Endothelial cell of umbilical vein (primary cell): ENCODE data around the gene GRM5. TPM values are rescaled to one million over a fixed set of nuclear protein-coding genes. Genes with fewer than 3 reads are reported as not detected.
A peak's percentile ranks its signal among the peaks of the same experiment; 100 is the strongest.

Source experiments
- BruUV-seq: library from RNA; stranded (reverse); fragments of 400-500 nt; replicated peaks from 2 replicates; lab custom pipeline; 2021; lab: Mats Ljungman, UMichigan
- CTCF ChIA-PET: fragments of 300-600, 350-600 bp; sonication (Branson Sonifier 250); formaldehyde crosslinking; loops from one replicate; lab custom pipeline; 2021; ENCODE audit warnings: antibody characterized with exemption, inconsistent platforms; lab: Charles Lee
- POLR2A ChIA-PET: fragments of 300-600, 350-600 bp; sonication (Branson Sonifier 250); formaldehyde crosslinking; loops from one replicate; lab custom pipeline; 2021; ENCODE audit warnings: antibody characterized with exemption, inconsistent platforms; lab: Charles Lee
- DNase-seq: peaks from one replicate; pipeline ENCODE4 v3.0.0-alpha.2; 2011; ENCODE audit warnings: low read depth, low spot score
- FAIRE-seq: peaks from 2 replicates; lab custom pipeline; 2011; peaks lifted over from hg19 to GRCh38; lab: Jason Lieb, UNC
- H2AFZ ChIP-seq: 2 replicates; pipeline ENCODE4 v1.6.0; 2012; ENCODE audit warnings: low read depth, low read length, control low read depth, inconsistent platforms
- H3K27ac ChIP-seq: 2 replicates; pipeline ENCODE4 v1.5.1; 2011; ENCODE audit warnings: low read depth, mild to moderate bottlenecking, control low read depth, low read length, moderate library complexity; ENCODE audit not compliant: insufficient read depth
- H3K27me3 ChIP-seq, 2 experiments: 2 replicates each; pipeline versions ENCODE4 v1.6.0 to v1.6.1; 2011; ENCODE audit warnings: low read length in 2 of 2, mixed read lengths in 1 of 2; ENCODE audit not compliant: control insufficient read depth in 2 of 2, insufficient read depth in 2 of 2
- H3K36me3 ChIP-seq, 2 experiments: 2 replicates in 1 of 2; 3 replicates in 1 of 2; pipeline ENCODE4 v1.5.1; 2011; ENCODE audit warnings: low read length in 2 of 2, mild to moderate bottlenecking in 1 of 2, moderate library complexity in 1 of 2; ENCODE audit not compliant: control insufficient read depth in 2 of 2, insufficient read depth in 2 of 2; ENCODE audit errors: extremely low read depth in 1 of 2
- H3K4me1 ChIP-seq: 3 replicates; pipeline ENCODE4 v1.5.1; 2011; ENCODE audit warnings: mild to moderate bottlenecking, low read length; ENCODE audit not compliant: control insufficient read depth, insufficient read depth; ENCODE audit errors: extremely low read depth
- H3K4me2 ChIP-seq: 2 replicates; pipeline ENCODE4 v1.6.1; 2011; ENCODE audit warnings: low read length, control low read depth, mixed read lengths; ENCODE audit not compliant: insufficient read depth
- H3K4me3 ChIP-seq, 3 experiments: fragments of 200-600 bp in 1 of 3; sonication (generic), shearing (Covaris generic) in 1 of 3; replicated peaks in 1 of 3; 2 replicates each; pipeline ENCODE4 v1.5.1; 2011 to 2016; ENCODE audit warnings: control low read depth in 3 of 3, low read length in 3 of 3, mild to moderate bottlenecking in 2 of 3, inconsistent platforms in 1 of 3, low read depth in 1 of 3, moderate library complexity in 1 of 3; ENCODE audit not compliant: insufficient read depth in 1 of 3
- H3K79me2 ChIP-seq: 2 replicates; pipeline ENCODE4 v1.6.0; 2012; ENCODE audit warnings: low read length, inconsistent platforms; ENCODE audit not compliant: control insufficient read depth, insufficient read depth
- H3K9ac ChIP-seq: replicated peaks from 2 replicates; pipeline ENCODE3; 2011; ENCODE audit warnings: low read length, control low read depth; ENCODE audit not compliant: insufficient read depth; ENCODE audit errors: extremely low read depth
- H3K9me1 ChIP-seq: replicated peaks from 3 replicates; pipeline ENCODE4 v1.6.0; 2011; ENCODE audit warnings: mild to moderate bottlenecking, low read length; ENCODE audit not compliant: control insufficient read depth, insufficient read depth; ENCODE audit errors: extremely low read depth
- H3K9me3 ChIP-seq: replicated peaks from 2 replicates; pipeline ENCODE4 v1.5.1; 2012; ENCODE audit warnings: low read length, inconsistent platforms; ENCODE audit not compliant: control insufficient read depth, insufficient read depth
- H4K20me1 ChIP-seq: replicated peaks from 2 replicates; pipeline ENCODE3; 2011; ENCODE audit warnings: mild to moderate bottlenecking, low read length; ENCODE audit not compliant: control insufficient read depth, insufficient read depth; ENCODE audit errors: extremely low read depth
- EZH2 ChIP-seq: IDR thresholded peaks from 2 replicates; pipeline ENCODE4 v1.6.1; 2012; ENCODE audit warnings: borderline replicate concordance, low read depth, mild to moderate bottlenecking, moderate library complexity, low read length, inconsistent platforms; ENCODE audit not compliant: severe bottlenecking
- FOS ChIP-seq: IDR thresholded peaks from 2 replicates; pipeline ENCODE4 v1.6.1; 2011; ENCODE audit warnings: mild to moderate bottlenecking, low read length, moderate library complexity, borderline replicate concordance; ENCODE audit not compliant: insufficient read depth
- GATA2 ChIP-seq: IDR thresholded peaks from 2 replicates; pipeline ENCODE4 v1.7.0; 2011; ENCODE audit warnings: low read depth, mild to moderate bottlenecking, moderate library complexity, mixed read lengths, low read length; ENCODE audit not compliant: insufficient read length, insufficient read depth
- JUN ChIP-seq: IDR thresholded peaks from 2 replicates; pipeline ENCODE4 v1.6.1; 2011; ENCODE audit warnings: borderline replicate concordance, low read depth; ENCODE audit not compliant: insufficient read length, insufficient read depth
- MYC ChIP-seq: IDR thresholded peaks from one replicate; pipeline ENCODE4 v1.6.1; 2011; ENCODE audit warnings: mild to moderate bottlenecking, low read depth, low read length
- POLR2A ChIP-seq: IDR thresholded peaks from 2 replicates; pipeline ENCODE4 v1.6.1; 2012; ENCODE audit warnings: low read depth, mild to moderate bottlenecking, control low read depth, low read length
- POLR2AphosphoS5 ChIP-seq: IDR thresholded peaks from 2 replicates; pipeline ENCODE4 v1.6.1; 2012; ENCODE audit warnings: low read depth, mild to moderate bottlenecking, control low read depth, low read length, moderate library complexity; ENCODE audit not compliant: insufficient read depth
- dilution Hi-C: fragments of 300-500 bp; cut with MboI; formaldehyde crosslinking; loops from one replicate; pipeline ENCODE4 v1.15.0; 2019; ENCODE audit warnings: low sequenced_read_pairs; ENCODE audit not compliant: extremely low pct_ligation_motif_present
- intact Hi-C: fragments of 100-400 bp; cut with micrococcal nuclease; formaldehyde crosslinking; loops from one replicate; pipeline ENCODE4 v1.10.0; 2022
- polyA plus RNA-seq, 4 experiments: library from polyadenylated mRNA; depleted of rRNA in 3 of 4; stranded (reverse) in 3 of 4; unstranded in 1 of 4; fragments of >200 nt; gene quantifications; 2 replicates each; pipeline versions ENCODE4 v1.2.1 to v1.2.3, GENCODE V29; 2011 to 2012; ENCODE audit warnings: missing spikeins in 1 of 4
- total RNA-seq: library from RNA; stranded (reverse); gene quantifications from 2 replicates; pipeline ENCODE4 v1.2.3, GENCODE V29; 2021
- TF ChIP-seq, protein P1 (sequence below), 2 donors: IDR thresholded peaks; 1 replicate in 1 of 2; 2 replicates in 1 of 2; pipeline ENCODE4 v1.5.1; 2011; ENCODE audit warnings: low read length in 2 of 2, mild to moderate bottlenecking in 2 of 2, moderate library complexity in 2 of 2, control low read depth in 1 of 2, inconsistent platforms in 1 of 2, low read depth in 1 of 2; ENCODE audit not compliant: insufficient read depth in 1 of 2; ENCODE audit errors: extremely low read depth in 1 of 2
- TF ChIP-seq, protein P2 (sequence below): IDR thresholded peaks from 2 replicates; pipeline ENCODE4 v1.6.1; 2011; ENCODE audit not compliant: insufficient read depth, insufficient read length

GRM5 gene
- total and polyA plus RNA-seq, 2 donors (not counting 3 experiments of a cell fraction or from before 2014, with no cell fraction given), result 0.10 to 0.11 TPM

DNA sequence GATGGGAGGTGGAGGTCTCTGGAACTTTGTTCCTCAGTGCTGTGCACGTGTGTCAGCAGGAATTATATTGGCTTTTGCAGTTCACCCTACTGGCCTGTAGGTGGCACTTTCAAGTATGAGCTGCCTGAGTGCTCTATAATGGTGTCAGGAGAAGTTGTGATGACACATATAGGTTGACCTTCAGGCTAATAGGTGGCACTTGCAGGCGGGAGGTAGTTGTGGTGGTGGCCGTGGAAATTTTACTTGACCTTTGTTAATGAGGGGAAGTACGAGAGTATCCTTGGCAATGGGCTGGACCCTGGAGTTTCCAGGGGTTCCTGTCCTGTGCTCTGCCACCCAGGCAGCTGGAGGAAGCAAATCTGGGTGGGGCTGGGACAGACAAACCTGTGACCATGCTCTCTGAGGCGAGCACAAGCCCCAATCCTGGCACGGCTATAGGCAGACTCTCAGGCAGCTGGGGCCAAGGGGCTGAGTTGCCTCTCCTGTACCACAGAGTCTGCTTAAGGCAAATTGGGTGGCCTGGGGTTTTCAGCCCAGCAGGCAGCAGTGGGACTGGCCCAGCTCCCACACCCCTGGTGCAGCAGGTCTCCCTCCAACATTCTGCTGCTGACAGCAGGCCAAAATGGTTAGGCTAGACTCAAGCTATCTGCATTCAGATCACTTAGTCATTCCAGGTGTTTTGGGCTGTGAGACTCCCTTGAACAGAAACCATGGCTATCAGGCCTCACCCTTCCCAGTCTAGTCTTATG lies 580.7 kb downstream of the GRM5 start:
- peak; percentile 80 for FAIRE-seq
- no peak for TF ChIP-seq GATA2
- TF ChIP-seq MYC, result no peak
- TF ChIP-seq, protein P1, sequence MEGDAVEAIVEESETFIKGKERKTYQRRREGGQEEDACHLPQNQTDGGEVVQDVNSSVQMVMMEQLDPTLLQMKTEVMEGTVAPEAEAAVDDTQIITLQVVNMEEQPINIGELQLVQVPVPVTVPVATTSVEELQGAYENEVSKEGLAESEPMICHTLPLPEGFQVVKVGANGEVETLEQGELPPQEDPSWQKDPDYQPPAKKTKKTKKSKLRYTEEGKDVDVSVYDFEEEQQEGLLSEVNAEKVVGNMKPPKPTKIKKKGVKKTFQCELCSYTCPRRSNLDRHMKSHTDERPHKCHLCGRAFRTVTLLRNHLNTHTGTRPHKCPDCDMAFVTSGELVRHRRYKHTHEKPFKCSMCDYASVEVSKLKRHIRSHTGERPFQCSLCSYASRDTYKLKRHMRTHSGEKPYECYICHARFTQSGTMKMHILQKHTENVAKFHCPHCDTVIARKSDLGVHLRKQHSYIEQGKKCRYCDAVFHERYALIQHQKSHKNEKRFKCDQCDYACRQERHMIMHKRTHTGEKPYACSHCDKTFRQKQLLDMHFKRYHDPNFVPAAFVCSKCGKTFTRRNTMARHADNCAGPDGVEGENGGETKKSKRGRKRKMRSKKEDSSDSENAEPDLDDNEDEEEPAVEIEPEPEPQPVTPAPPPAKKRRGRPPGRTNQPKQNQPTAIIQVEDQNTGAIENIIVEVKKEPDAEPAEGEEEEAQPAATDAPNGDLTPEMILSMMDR (IDR thresholded peaks at IDR 0.05; ENCODE audit: extremely low read depth in 1 of 2, insufficient read depth in 1 of 2, low read depth in 1 of 2, low read length in 2 of 2), result peak; percentile 64 to 73
- no peak for TF ChIP-seq POLR2A
- H2AFZ ChIP-seq, result peak overlapping the region; percentile 39
- H3K9me3 ChIP-seq, result no peaks in the 10 kb centered on the region
- dilution Hi-C loops, result no loop called here
- H3K9me1 ChIP-seq, result no peaks in the 10 kb centered on the region
- no peaks in the 10 kb centered on the region for H3K27me3 ChIP-seq
- no peak overlapping the region for H3K4me3 ChIP-seq
- H4K20me1 ChIP-seq, result no peaks in the 10 kb centered on the region
- no peaks in the 10 kb centered on the region for H3K79me2 ChIP-seq
- H3K36me3 ChIP-seq, result no peaks in the 10 kb centered on the region
- no peak overlapping the region for H3K9ac ChIP-seq
- BruUV-seq, result no TSS peak
- POLR2A ChIA-PET, result no interaction called here
- CTCF ChIA-PET, result interaction anchor here (0.5 to 3.1 kb wide), 42 partner anchors 10 to 469 kb away, joined by 3 to 52 read pairs (median 4); partner anchors contain the start of gene CTSC
- intact Hi-C loops, result loop anchor here (1.0 kb wide), 1 partner anchor 59 kb away; no protein-coding TSS in a partner anchor
- H3K4me1 ChIP-seq, result no peaks in the 10 kb centered on the region
- no peak overlapping the region for H3K4me2 ChIP-seq
- no peak overlapping the region for H3K27ac ChIP-seq
- peak; percentile 37 for DNase-seq

DNA sequence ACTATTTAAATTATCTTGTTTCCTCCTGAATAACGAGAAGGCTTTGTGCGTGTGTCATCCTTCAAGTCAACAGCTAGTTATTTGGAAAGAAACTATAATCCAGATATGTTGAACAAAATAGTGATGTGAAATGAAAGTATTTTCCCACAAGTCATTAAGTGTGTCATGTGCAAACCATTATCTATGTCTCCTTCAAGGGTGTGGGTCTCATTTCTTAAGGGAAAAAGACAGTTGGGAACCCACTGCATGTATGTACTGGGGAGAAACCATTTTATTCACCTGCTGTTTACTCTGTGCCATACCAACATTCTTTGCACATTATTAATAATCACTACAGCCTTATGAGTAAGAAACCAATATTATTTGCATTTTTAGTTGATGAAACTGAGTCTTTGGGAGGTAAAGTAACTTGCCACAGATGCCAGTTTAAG lies 582.9 kb downstream of the GRM5 start:
- Histone ChIP-seq H3K79me2 (no peaks in the 10 kb centered on the region), H3K4me2 (no peak overlapping the region), H3K4me1 (no peaks in the 10 kb centered on the region), H3K36me3 (no peaks in the 10 kb centered on the region), H3K9me3 (no peaks in the 10 kb centered on the region), H3K9me1 (no peaks in the 10 kb centered on the region), H2AFZ (no peak overlapping the region), H3K27me3 (no peaks in the 10 kb centered on the region), H3K9ac (no peak overlapping the region), H3K27ac (no peak overlapping the region), H4K20me1 (no peaks in the 10 kb centered on the region), H3K4me3 (no peak overlapping the region)
- DNase-seq (no peak), FAIRE-seq (no peak)
- TF ChIP-seq, protein P2, sequence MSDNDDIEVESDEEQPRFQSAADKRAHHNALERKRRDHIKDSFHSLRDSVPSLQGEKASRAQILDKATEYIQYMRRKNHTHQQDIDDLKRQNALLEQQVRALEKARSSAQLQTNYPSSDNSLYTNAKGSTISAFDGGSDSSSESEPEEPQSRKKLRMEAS, result no peak
- TF ChIP-seq JUN, result no peak
- no peak for TF ChIP-seq GATA2
- no peak for TF ChIP-seq POLR2A
- TF ChIP-seq POLR2AphosphoS5, result no peak
- TF ChIP-seq FOS, result no peak
- no peak for TF ChIP-seq MYC
- no peak for TF ChIP-seq EZH2
- TF ChIP-seq, protein P1 (IDR thresholded peaks at IDR 0.05; ENCODE audit: extremely low read depth in 1 of 2, insufficient read depth in 1 of 2, low read depth in 1 of 2, low read length in 2 of 2), result no peak
- POLR2A ChIA-PET, result no interaction called here
- no TSS peak for BruUV-seq
- intact Hi-C loops (no loop called here), dilution Hi-C loops (no loop called here)
- CTCF ChIA-PET, result interaction anchor here (2.2 kb wide), 1 partner anchor 61 kb away, joined by 9 read pairs; no protein-coding TSS in a partner anchor
